ENCODE measurements around the gene MEGF8. TPM values are rescaled to one million over a fixed set of nuclear protein-coding genes. Genes with fewer than 3 reads are reported as not detected.

MEGF8 gene, protein sequence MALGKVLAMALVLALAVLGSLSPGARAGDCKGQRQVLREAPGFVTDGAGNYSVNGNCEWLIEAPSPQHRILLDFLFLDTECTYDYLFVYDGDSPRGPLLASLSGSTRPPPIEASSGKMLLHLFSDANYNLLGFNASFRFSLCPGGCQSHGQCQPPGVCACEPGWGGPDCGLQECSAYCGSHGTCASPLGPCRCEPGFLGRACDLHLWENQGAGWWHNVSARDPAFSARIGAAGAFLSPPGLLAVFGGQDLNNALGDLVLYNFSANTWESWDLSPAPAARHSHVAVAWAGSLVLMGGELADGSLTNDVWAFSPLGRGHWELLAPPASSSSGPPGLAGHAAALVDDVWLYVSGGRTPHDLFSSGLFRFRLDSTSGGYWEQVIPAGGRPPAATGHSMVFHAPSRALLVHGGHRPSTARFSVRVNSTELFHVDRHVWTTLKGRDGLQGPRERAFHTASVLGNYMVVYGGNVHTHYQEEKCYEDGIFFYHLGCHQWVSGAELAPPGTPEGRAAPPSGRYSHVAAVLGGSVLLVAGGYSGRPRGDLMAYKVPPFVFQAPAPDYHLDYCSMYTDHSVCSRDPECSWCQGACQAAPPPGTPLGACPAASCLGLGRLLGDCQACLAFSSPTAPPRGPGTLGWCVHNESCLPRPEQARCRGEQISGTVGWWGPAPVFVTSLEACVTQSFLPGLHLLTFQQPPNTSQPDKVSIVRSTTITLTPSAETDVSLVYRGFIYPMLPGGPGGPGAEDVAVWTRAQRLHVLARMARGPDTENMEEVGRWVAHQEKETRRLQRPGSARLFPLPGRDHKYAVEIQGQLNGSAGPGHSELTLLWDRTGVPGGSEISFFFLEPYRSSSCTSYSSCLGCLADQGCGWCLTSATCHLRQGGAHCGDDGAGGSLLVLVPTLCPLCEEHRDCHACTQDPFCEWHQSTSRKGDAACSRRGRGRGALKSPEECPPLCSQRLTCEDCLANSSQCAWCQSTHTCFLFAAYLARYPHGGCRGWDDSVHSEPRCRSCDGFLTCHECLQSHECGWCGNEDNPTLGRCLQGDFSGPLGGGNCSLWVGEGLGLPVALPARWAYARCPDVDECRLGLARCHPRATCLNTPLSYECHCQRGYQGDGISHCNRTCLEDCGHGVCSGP (N-terminal part only)
- 13.0 and 15.1 TPM in 2 replicates for total RNA-seq

DNA sequence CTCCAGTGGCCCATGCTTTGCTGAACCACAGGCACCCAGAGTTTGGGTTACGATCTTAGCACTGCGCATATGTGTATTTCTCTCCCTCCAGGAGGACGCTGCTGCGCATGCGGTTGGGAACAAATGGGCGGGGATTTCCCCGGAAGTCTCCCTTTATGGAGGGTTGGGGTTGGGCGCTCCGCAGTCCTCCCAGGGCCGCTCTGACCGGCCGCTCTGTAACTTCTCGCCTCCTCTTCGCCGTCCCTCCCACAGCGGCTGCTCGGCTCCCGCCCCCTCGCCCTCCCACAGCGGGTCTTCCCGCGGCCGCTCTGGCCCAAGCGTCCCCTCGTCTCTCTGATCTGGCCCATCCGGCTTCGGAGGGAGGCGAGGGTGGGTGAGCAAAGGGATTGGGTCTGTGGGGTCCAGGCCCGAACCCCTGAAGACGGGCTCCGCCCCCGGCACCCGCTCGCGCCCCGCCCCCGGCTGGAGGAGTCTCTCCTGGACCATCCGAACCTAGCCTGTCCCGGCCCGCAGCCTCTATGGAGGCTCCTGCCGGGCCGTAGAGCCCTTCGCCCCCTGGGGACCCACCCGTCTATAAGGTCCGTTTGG is at the start of gene MEGF8:
MEGF8 (plus strand) TSS at position 328 of the 588 bp plus-strand sequence. CDS start 609 bp downstream, outside the sequence.
- H3K4me1 Mint-ChIP-seq: peaks cover 21% of the 10 kb centered on the region
- H3K27me3 Mint-ChIP-seq: peaks cover 7% of the 10 kb centered on the region
- H3K36me3 Mint-ChIP-seq (ENCODE audit: low read depth): peaks cover 2% of the 10 kb centered on the region
- ChIA-PET CTCF (no interaction called here), POLR2A (interaction anchor here (2.1 kb wide), 1 partner anchor 83 kb away, joined by 4 read pairs; the partner anchor contains the start of gene GSK3A)
- peak within 1 kb of the TSS; percentile 87 for H3K4me3 Mint-ChIP-seq
- ATAC-seq (ENCODE audit: low read depth): peak; percentile 90
- H3K27ac Mint-ChIP-seq: peak within 1 kb of the TSS; percentile 75
- intact Hi-C loops (cut with micrococcal nuclease): loop anchor here (1.0 to 2.0 kb wide), 13 partner anchors 12 to 466 kb away; partner anchors contain the start of genes GSK3A, PAFAH1B3, POU2F2 and PRR19
- H3K9me3 Mint-ChIP-seq: no peaks in the 10 kb centered on the region
- TF ChIP-seq CTCF (IDR thresholded peaks at IDR 0.05): peak; percentile 5
- peak; percentile 94 for DNase-seq

- DNase-seq: no peak
- no peak for TF ChIP-seq CTCF (IDR thresholded peaks at IDR 0.05)
- H3K27ac Mint-ChIP-seq: peak overlapping the region; percentile 1
- H3K36me3 Mint-ChIP-seq (ENCODE audit: low read depth): peaks cover 22% of the 10 kb centered on the region
- POLR2A ChIA-PET: interaction anchor here (0.8 kb wide), 1 partner anchor 24 kb away, joined by 3 read pairs; no protein-coding TSS in a partner anchor
- ATAC-seq (ENCODE audit: low read depth): no peak
- intact Hi-C loops (cut with micrococcal nuclease): no loop called here
- H3K9me3 Mint-ChIP-seq: no peaks in the 10 kb centered on the region
- H3K4me1 Mint-ChIP-seq: peaks cover 39% of the 10 kb centered on the region
- no peaks in the 10 kb centered on the region for H3K27me3 Mint-ChIP-seq
- no peak overlapping the region for H3K4me3 Mint-ChIP-seq
- CTCF ChIA-PET: no interaction called here
Measured at GRCh38 chr19:42276284-42276683, 49.2 kb upstream of the MEGF8 start.

- no peak for ATAC-seq (ENCODE audit: low read depth)
- ChIA-PET POLR2A (interaction anchor here (0.6 to 0.8 kb wide), 2 partner anchors 24 to 62 kb away, joined by 3 to 7 read pairs; no protein-coding TSS in a partner anchor), CTCF (no interaction called here)
- DNase-seq: no peak
- intact Hi-C loops (cut with micrococcal nuclease): no loop called here
- peaks cover 40% of the 10 kb centered on the region for H3K4me1 Mint-ChIP-seq
- peaks cover 18% of the 10 kb centered on the region for H3K36me3 Mint-ChIP-seq (ENCODE audit: low read depth)
- H3K4me3 Mint-ChIP-seq: no peak overlapping the region
- H3K27ac Mint-ChIP-seq: no peak overlapping the region
- no peak for TF ChIP-seq CTCF (IDR thresholded peaks at IDR 0.05)
- no peaks in the 10 kb centered on the region for H3K27me3 Mint-ChIP-seq
- H3K9me3 Mint-ChIP-seq: no peaks in the 10 kb centered on the region
Measured at GRCh38 chr19:42276821-42277220, 48.6 kb upstream of the MEGF8 start.

GRCh38 chr19:42277821-42278451 is 47.5 kb upstream of the MEGF8 start:
- intact Hi-C loops (cut with micrococcal nuclease): no loop called here
- peaks cover 49% of the 10 kb centered on the region for H3K4me1 Mint-ChIP-seq
- POLR2A ChIA-PET: interaction anchor here (0.7 to 2.0 kb wide), 2 partner anchors 9 to 58 kb away, joined by 3 to 5 read pairs; partner anchors contain the start of genes CIC and ZNF526
- H3K36me3 Mint-ChIP-seq (ENCODE audit: low read depth): peaks cover 18% of the 10 kb centered on the region
- H3K27me3 Mint-ChIP-seq: no peaks in the 10 kb centered on the region
- H3K4me3 Mint-ChIP-seq: no peak overlapping the region
- ATAC-seq (ENCODE audit: low read depth) (no peak), DNase-seq (no peak)
- CTCF ChIA-PET: interaction anchor here (2.0 to 2.9 kb wide), 4 partner anchors 32 to 146 kb away, joined by 7 to 29 read pairs (median 26); partner anchors contain the start of genes GSK3A and POU2F2
- no peak for TF ChIP-seq CTCF (IDR thresholded peaks at IDR 0.05)
- no peaks in the 10 kb centered on the region for H3K9me3 Mint-ChIP-seq
- no peak overlapping the region for H3K27ac Mint-ChIP-seq
